A673 (cell line): ENCODE results near the gene CIDEA. TPM values are rescaled to one million over a fixed set of nuclear protein-coding genes. Genes with fewer than 3 reads are reported as not detected.
A peak's percentile ranks its signal among the peaks of the same experiment; 100 is the strongest.

Experiments used
- BruUV-seq: library from RNA; stranded (reverse); fragments of 400-500 nt; replicated peaks from 2 replicates; lab custom pipeline; 2021; lab: Mats Ljungman, UMichigan
- CTCF ChIA-PET: fragments of 300-600 bp; sonication (Branson Sonifier 250); formaldehyde crosslinking; loops from one replicate; lab custom pipeline; 2022; ENCODE audit warnings: antibody characterized with exemption; lab: Charles Lee
- POLR2A ChIA-PET: fragments of 300-600 bp; sonication (Branson Sonifier 250); formaldehyde crosslinking; loops from one replicate; lab custom pipeline; 2022; ENCODE audit warnings: antibody characterized with exemption; ENCODE audit not compliant: low non-redundant PET; lab: Charles Lee
- DNase-seq: peaks from one replicate; pipeline ENCODE4 v3.0.0-alpha.2; 2015; ENCODE audit warnings: low spot score
- H3K27ac ChIP-seq: fragments of 200-600 bp; sonication (generic); 2 replicates; pipeline ENCODE4 v1.5.1; 2016; ENCODE audit warnings: mixed run types, low read depth, mild to moderate bottlenecking, mixed read lengths, antibody characterized with exemption, low read length; ENCODE audit not compliant: poor library complexity, severe bottlenecking
- H3K27me3 ChIP-seq: fragments of 200-600 bp; sonication (generic); replicated peaks from 2 replicates; pipeline ENCODE4 v1.6.1; 2017; ENCODE audit warnings: mixed run types, low read depth, mild to moderate bottlenecking, mixed read lengths, antibody characterized with exemption, low read length; ENCODE audit not compliant: insufficient read depth, poor library complexity
- H3K36me3 ChIP-seq: fragments of 200-600 bp; sonication (generic); 2 replicates; pipeline ENCODE4 v1.6.1; 2016; ENCODE audit warnings: mixed run types, mild to moderate bottlenecking, mixed read lengths, antibody characterized with exemption, low read length; ENCODE audit not compliant: insufficient read depth, poor library complexity, severe bottlenecking
- H3K4me1 ChIP-seq: fragments of 200-600 bp; sonication (generic); 2 replicates; pipeline ENCODE4 v1.6.1; 2017; ENCODE audit warnings: mixed run types, mild to moderate bottlenecking, mixed read lengths, antibody characterized with exemption, low read length; ENCODE audit not compliant: insufficient read depth, poor library complexity, severe bottlenecking
- H3K4me3 ChIP-seq: fragments of 200-600 bp; sonication (generic); 2 replicates; pipeline ENCODE4 v1.5.1; 2016; ENCODE audit warnings: low read depth, mixed run types, mild to moderate bottlenecking, mixed read lengths, low read length; ENCODE audit not compliant: poor library complexity, severe bottlenecking
- H3K9me3 ChIP-seq: fragments of 200-600 bp; sonication (generic); 2 replicates; pipeline ENCODE4 v1.6.1; 2016; ENCODE audit warnings: mixed run types, low read depth, mild to moderate bottlenecking, mixed read lengths, antibody characterized with exemption, low read length; ENCODE audit not compliant: poor library complexity, severe bottlenecking
- EZH2 ChIP-seq: fragments of 200-600 bp; sonication (generic); IDR thresholded peaks from 2 replicates; pipeline ENCODE4 v1.6.1; 2017; ENCODE audit warnings: borderline replicate concordance, low read depth, mild to moderate bottlenecking, mixed read lengths, antibody characterized with exemption, low read length; ENCODE audit not compliant: poor library complexity, severe bottlenecking
- intact Hi-C: fragments of 100-400 bp; cut with micrococcal nuclease; formaldehyde crosslinking; loops from one replicate; pipeline ENCODE4 v1.10.0; 2022; ENCODE audit not compliant: unreplicated experiment
- total RNA-seq: library from RNA; stranded (reverse); gene quantifications from 2 replicates; pipeline ENCODE4 v1.2.3, GENCODE V29; 2021
- TF ChIP-seq, protein P1 (sequence below): fragments of 300-800, 200-600 bp; sonication (generic); conservative IDR thresholded peaks from 2 replicates; pipeline ENCODE4 v1.5.1; 2017; ENCODE audit warnings: low read depth, mild to moderate bottlenecking, antibody characterized with exemption, low read length, moderate library complexity, mixed read lengths

The CIDEA gene
- total RNA-seq, 1 experiment from 2014 or later = not detected

DNA sequence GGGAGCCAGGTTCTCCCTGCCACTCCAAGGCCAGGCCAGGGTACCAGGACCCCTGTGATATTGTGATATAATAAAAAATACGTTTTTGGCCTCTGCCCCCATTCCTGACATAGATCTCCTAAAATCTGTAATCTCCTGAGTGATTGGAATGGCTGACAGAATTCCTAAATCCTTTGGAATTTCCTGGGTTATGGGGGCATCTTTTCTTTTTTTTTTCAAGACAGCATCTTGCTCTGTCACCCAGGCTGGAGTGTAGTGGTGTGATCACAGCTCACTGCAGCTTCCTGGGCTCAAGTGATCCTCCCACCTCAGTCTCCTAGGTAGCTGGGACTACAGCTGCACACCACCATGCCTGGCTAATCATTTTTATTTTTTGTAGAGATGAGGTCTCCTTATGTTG lies 27.7 kb downstream of the CIDEA start:
- POLR2A ChIA-PET = no interaction called here

DNA sequence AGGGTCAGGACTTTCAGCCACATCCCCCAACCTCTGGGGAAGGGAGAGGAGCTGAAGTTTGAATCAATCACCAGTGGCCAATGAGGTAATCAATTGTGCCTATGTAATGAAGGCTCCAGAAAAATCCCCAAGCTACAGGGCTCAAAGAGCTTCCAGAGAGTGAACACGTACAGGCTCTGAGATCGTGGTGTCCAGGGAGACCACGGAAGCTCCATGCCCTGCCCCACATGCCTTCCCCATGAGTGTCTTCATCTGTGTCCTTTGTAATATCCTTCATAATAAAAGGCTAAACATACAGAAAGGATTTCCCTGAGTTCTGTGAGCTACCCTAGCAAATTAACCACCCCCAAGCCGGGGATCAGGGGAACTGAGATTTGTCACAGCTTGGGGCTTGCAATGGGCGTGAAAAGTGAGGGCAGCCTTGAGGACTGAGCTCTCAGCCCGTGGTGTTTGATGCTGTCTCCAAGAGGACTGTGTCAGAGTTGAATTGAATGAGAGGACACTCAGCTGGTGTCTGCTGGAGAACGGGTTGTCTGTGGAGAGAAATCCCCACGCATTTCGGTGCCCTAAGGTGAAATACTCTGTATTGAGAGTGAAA lies 28.4 kb downstream of the CIDEA start:
- intact Hi-C loops = no loop called here

More for the DNA sequence above, 27.7 kb downstream of the CIDEA start:
- no peaks in the 10 kb centered on the region for H3K9me3 ChIP-seq
- CTCF ChIA-PET = interaction anchor here (1.4 to 1.6 kb wide), 2 partner anchors 10 kb away, joined by 5 to 6 read pairs; no protein-coding TSS in a partner anchor
- intact Hi-C loops = no loop called here
- H3K4me1 ChIP-seq = no peaks in the 10 kb centered on the region
- H3K27ac ChIP-seq = no peak overlapping the region
- TF ChIP-seq, protein P1, sequence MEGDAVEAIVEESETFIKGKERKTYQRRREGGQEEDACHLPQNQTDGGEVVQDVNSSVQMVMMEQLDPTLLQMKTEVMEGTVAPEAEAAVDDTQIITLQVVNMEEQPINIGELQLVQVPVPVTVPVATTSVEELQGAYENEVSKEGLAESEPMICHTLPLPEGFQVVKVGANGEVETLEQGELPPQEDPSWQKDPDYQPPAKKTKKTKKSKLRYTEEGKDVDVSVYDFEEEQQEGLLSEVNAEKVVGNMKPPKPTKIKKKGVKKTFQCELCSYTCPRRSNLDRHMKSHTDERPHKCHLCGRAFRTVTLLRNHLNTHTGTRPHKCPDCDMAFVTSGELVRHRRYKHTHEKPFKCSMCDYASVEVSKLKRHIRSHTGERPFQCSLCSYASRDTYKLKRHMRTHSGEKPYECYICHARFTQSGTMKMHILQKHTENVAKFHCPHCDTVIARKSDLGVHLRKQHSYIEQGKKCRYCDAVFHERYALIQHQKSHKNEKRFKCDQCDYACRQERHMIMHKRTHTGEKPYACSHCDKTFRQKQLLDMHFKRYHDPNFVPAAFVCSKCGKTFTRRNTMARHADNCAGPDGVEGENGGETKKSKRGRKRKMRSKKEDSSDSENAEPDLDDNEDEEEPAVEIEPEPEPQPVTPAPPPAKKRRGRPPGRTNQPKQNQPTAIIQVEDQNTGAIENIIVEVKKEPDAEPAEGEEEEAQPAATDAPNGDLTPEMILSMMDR = no peak
- TF ChIP-seq EZH2 = no peak
- BruUV-seq = no TSS peak
- no peak for DNase-seq
- no peaks in the 10 kb centered on the region for H3K36me3 ChIP-seq
- H3K4me3 ChIP-seq = no peak overlapping the region
- no peaks in the 10 kb centered on the region for H3K27me3 ChIP-seq

GRCh38 chr18:12283256-12283655 lies 29.1 kb downstream of the CIDEA start:
- intact Hi-C loops = no loop called here
- POLR2A ChIA-PET = no interaction called here
- Histone ChIP-seq H3K27me3 (no peaks in the 10 kb centered on the region), H3K36me3 (no peaks in the 10 kb centered on the region), H3K9me3 (no peaks in the 10 kb centered on the region), H3K4me1 (peaks cover under 1% of the 10 kb centered on the region), H3K27ac (no peak overlapping the region), H3K4me3 (no peak overlapping the region)
- DNase-seq = peak; percentile 46
- TF ChIP-seq EZH2 = no peak
- TF ChIP-seq, protein P1 = peak; percentile 54
- no TSS peak for BruUV-seq
- CTCF ChIA-PET = interaction anchor here (1.6 kb wide), 1 partner anchor 11 kb away, joined by 5 read pairs; no protein-coding TSS in a partner anchor

More for the DNA sequence above, 28.4 kb downstream of the CIDEA start:
- no peaks in the 10 kb centered on the region for H3K9me3 ChIP-seq
- DNase-seq = no peak
- H3K27ac ChIP-seq = no peak overlapping the region
- no peaks in the 10 kb centered on the region for H3K27me3 ChIP-seq
- no TSS peak for BruUV-seq
- no peak overlapping the region for H3K4me3 ChIP-seq
- H3K4me1 ChIP-seq = no peaks in the 10 kb centered on the region
- no peaks in the 10 kb centered on the region for H3K36me3 ChIP-seq
- TF ChIP-seq, protein P1 = no peak
- no peak for TF ChIP-seq EZH2
- ChIA-PET CTCF (interaction anchor here (1.6 kb wide), 1 partner anchor 11 kb away, joined by 5 read pairs; no protein-coding TSS in a partner anchor), POLR2A (no interaction called here)
